B cell (primary cell): Measurements from ENCODE around the gene COL9A3. TPM values are rescaled to one million over a fixed set of nuclear protein-coding genes. Genes with fewer than 3 reads are reported as not detected.

ENCODE experiments used
- ATAC-seq: fragments of 200-7000 bp; cut with Tn5 transposase; one replicate; pipeline ENCODE4 v1.10.0; 2021; ENCODE audit warnings: low read depth, mild to moderate bottlenecking, moderate number of reproducible peaks, moderate library complexity
- CTCF ChIA-PET: fragments of 350-600 bp; sonication (Branson Sonifier 250); formaldehyde crosslinking; loops from one replicate; lab custom pipeline; 2021; ENCODE audit warnings: antibody characterized with exemption, inconsistent platforms; lab: Charles Lee
- POLR2A ChIA-PET: fragments of 350-600 bp; sonication (Branson Sonifier 250); formaldehyde crosslinking; loops from one replicate; lab custom pipeline; 2021; ENCODE audit warnings: antibody characterized with exemption; lab: Charles Lee
- DNase-seq: peaks from one replicate; pipeline ENCODE4 v3.0.0; 2013
- H2AFZ ChIP-seq: 2 replicates; pipeline ENCODE4 v1.6.1; 2012; ENCODE audit warnings: mild to moderate bottlenecking, low read depth, low read length; ENCODE audit not compliant: insufficient read depth, poor library complexity, severe bottlenecking
- H3K27ac ChIP-seq, 2 donors: 1 replicate in 1 of 2; 2 replicates in 1 of 2; pipeline ENCODE4 v1.5.1; 2012 to 2013; ENCODE audit warnings: low read length in 2 of 2, mild to moderate bottlenecking in 2 of 2, moderate library complexity in 1 of 2
- H3K27me3 ChIP-seq, 4 experiments: fragments of 200-600 bp in 1 of 4; sonication (generic) in 1 of 4; replicated peaks in 1 of 4; 1 replicate in 2 of 4; 2 replicates in 2 of 4; pipeline versions ENCODE4 v1.6.1 to v1.7.0; 2013 to 2016; ENCODE audit warnings: low read length in 3 of 4, mild to moderate bottlenecking in 2 of 4, mixed read lengths in 1 of 4, moderate library complexity in 1 of 4; ENCODE audit not compliant: insufficient read depth in 4 of 4, control insufficient read depth in 3 of 4; ENCODE audit errors: control extremely low read depth in 1 of 4
- H3K36me3 ChIP-seq, 2 experiments: replicated peaks in 1 of 2; 1 replicate in 1 of 2; 2 replicates in 1 of 2; pipeline versions ENCODE4 v1.6.1 to v1.7.1; 2013; ENCODE audit warnings: low read length in 1 of 2; ENCODE audit not compliant: insufficient read depth in 2 of 2, control insufficient read depth in 1 of 2; ENCODE audit errors: control extremely low read depth in 1 of 2, extremely low read depth in 1 of 2
- H3K4me1 ChIP-seq, 2 donors: fragments of 200-600 bp in 1 of 2; sonication (generic) in 1 of 2; 1 replicate in 1 of 2; 2 replicates in 1 of 2; pipeline versions ENCODE4 v1.5.1 to v1.6.1; 2013 to 2017; ENCODE audit warnings: low read length in 2 of 2; ENCODE audit not compliant: control insufficient read depth in 2 of 2, insufficient read depth in 2 of 2
- H3K4me2 ChIP-seq: replicated peaks from 2 replicates; pipeline ENCODE3; 2012; ENCODE audit warnings: mild to moderate bottlenecking, low read depth, low read length; ENCODE audit not compliant: poor library complexity, severe bottlenecking
- H3K4me3 ChIP-seq, 5 experiments: fragments of 200-600 bp in 1 of 5; sonication (generic) in 1 of 5; 1 replicate in 3 of 5; 2 replicates in 2 of 5; pipeline versions ENCODE4 v1.5.1 to v1.7.0; 2011 to 2016; ENCODE audit warnings: low read length in 4 of 5, mild to moderate bottlenecking in 4 of 5, low read depth in 2 of 5, control low read depth in 1 of 5, moderate library complexity in 1 of 5; ENCODE audit not compliant: insufficient read depth in 1 of 5; ENCODE audit errors: control extremely low read depth in 1 of 5, extremely low read depth in 1 of 5
- H3K79me2 ChIP-seq: fragments of 200-600 bp; sonication (generic); one replicate; pipeline ENCODE4 v1.6.0; 2016; ENCODE audit warnings: low read length; ENCODE audit not compliant: control insufficient read depth, insufficient read depth
- H3K9ac ChIP-seq: fragments of 200-600 bp; sonication (generic); 2 replicates; pipeline ENCODE4 v1.6.1; 2017; ENCODE audit warnings: mild to moderate bottlenecking, low read length, moderate library complexity
- H3K9me3 ChIP-seq, 3 donors: one replicate each; pipeline versions ENCODE4 v1.6.1 to v1.7.1; 2013; ENCODE audit warnings: low read length in 2 of 3; ENCODE audit not compliant: control insufficient read depth in 2 of 3, insufficient read depth in 1 of 3; ENCODE audit errors: control extremely low read depth in 1 of 3
- H4K20me1 ChIP-seq: 2 replicates; pipeline ENCODE4 v1.6.0; 2012; ENCODE audit warnings: mild to moderate bottlenecking, low read length; ENCODE audit not compliant: insufficient read depth, control insufficient read depth, poor library complexity, severe bottlenecking
- H3K27ac Mint-ChIP-seq: one replicate; pipeline ENCODE4 v1.8.0; 2021; ENCODE audit warnings: mixed read lengths
- H3K27me3 Mint-ChIP-seq: one replicate; pipeline ENCODE4 v1.8.0; 2021; ENCODE audit warnings: mixed read lengths
- H3K4me1 Mint-ChIP-seq: one replicate; pipeline ENCODE4 v1.8.0; 2021; ENCODE audit warnings: mixed read lengths
- H3K4me3 Mint-ChIP-seq: one replicate; pipeline ENCODE4 v1.8.0; 2021; ENCODE audit warnings: mixed read lengths
- H3K9me3 Mint-ChIP-seq: one replicate; pipeline ENCODE4 v1.8.0; 2022; ENCODE audit warnings: mixed read lengths; ENCODE audit not compliant: insufficient read depth
- CTCF ChIP-seq: fragments of 200-600 bp; IDR thresholded peaks from one replicate; pipeline ENCODE4 v1.8.0; 2022; ENCODE audit warnings: antibody characterized with exemption, mild to moderate bottlenecking
- EZH2 ChIP-seq: IDR thresholded peaks from 2 replicates; pipeline ENCODE4 v1.6.1; 2012; ENCODE audit warnings: borderline replicate concordance, low read depth, mild to moderate bottlenecking, moderate library complexity, low read length; ENCODE audit not compliant: insufficient read depth, poor library complexity, severe bottlenecking
- WGBS: methylation state at CpG from one replicate; pipeline ENCODE4 v1.1.5; 2013; ENCODE audit warnings: missing lambda C conversion rate; ENCODE audit not compliant: insufficient coverage; 5-methylcytosine and 5-hydroxymethylcytosine counted together
- intact Hi-C: fragments of 100-400 bp; cut with micrococcal nuclease; formaldehyde crosslinking; loops from one replicate; pipeline ENCODE4 v1.10.0; 2022
- polyA plus RNA-seq: library from polyadenylated mRNA; depleted of rRNA; stranded (reverse); fragments of >200 nt; gene quantifications from 2 replicates; pipeline ENCODE4 v1.2.3, GENCODE V29; 2012
- total RNA-seq, 2 donors: library from RNA; stranded (reverse); fragments of 120-200 nt in 1 of 2; gene quantifications; 1 replicate in 1 of 2; 2 replicates in 1 of 2; pipeline versions ENCODE4 v1.2.3 to v1.2.4, GENCODE V29; 2013 to 2022

COL9A3 gene
- total and polyA plus RNA-seq, 2 donors (not counting 1 experiment from before 2014, with no cell fraction given) = 10.7 to 96.3 TPM

GRCh38 chr20:62839261-62839660 lies 22.4 kb downstream of the COL9A3 start:
- DNase-seq (no peak), ATAC-seq (no peak)
- Histone ChIP-seq H3K27ac (no peak overlapping the region), H3K79me2 (no peaks in the 10 kb centered on the region), H3K4me3 (no peak overlapping the region), H3K4me2 (no peak overlapping the region), H3K27me3 (no peaks in the 10 kb centered on the region), H4K20me1 (no peaks in the 10 kb centered on the region), H3K9me3 (no peaks in the 10 kb centered on the region), H3K4me1 (peaks cover 17 to 24% of the 10 kb centered on the region in 2 donors), H2AFZ (no peak overlapping the region), H3K9ac (no peak overlapping the region), H3K36me3 (peaks cover 0 to 3% of the 10 kb centered on the region in 2 experiments)
- ChIA-PET CTCF (interaction anchor here (1.4 kb wide), 1 partner anchor 16 kb away, joined by 3 read pairs; no protein-coding TSS in a partner anchor), POLR2A (no interaction called here)
- no peaks in the 10 kb centered on the region for H3K9me3 Mint-ChIP-seq
- H3K27ac Mint-ChIP-seq = no peak overlapping the region
- WGBS = 95% methylated on average over 7 of the region's 8 CpGs
- no peak overlapping the region for H3K4me3 Mint-ChIP-seq
- no peaks in the 10 kb centered on the region for H3K27me3 Mint-ChIP-seq
- TF ChIP-seq CTCF (no peak), EZH2 (no peak)
- peaks cover 23% of the 10 kb centered on the region for H3K4me1 Mint-ChIP-seq
- intact Hi-C loops = no loop called here

GRCh38 chr20:62839816-62840215 lies 23.0 kb downstream of the COL9A3 start:
- H3K27me3 ChIP-seq = no peaks in the 10 kb centered on the region
- DNase-seq (no peak), ATAC-seq (no peak)
- H3K4me1 ChIP-seq = peaks cover 17 to 24% of the 10 kb centered on the region in 2 donors
- intact Hi-C loops = no loop called here
- no peak overlapping the region for H3K9ac ChIP-seq
- H4K20me1 ChIP-seq = no peaks in the 10 kb centered on the region
- Mint-ChIP-seq H3K9me3 (no peaks in the 10 kb centered on the region), H3K4me3 (no peak overlapping the region), H3K4me1 (peaks cover 23% of the 10 kb centered on the region), H3K27me3 (no peaks in the 10 kb centered on the region), H3K27ac (peak overlapping the region; percentile 83)
- peaks cover 0 to 3% of the 10 kb centered on the region in 2 experiments for H3K36me3 ChIP-seq
- H3K9me3 ChIP-seq = no peaks in the 10 kb centered on the region
- H2AFZ ChIP-seq = no peak overlapping the region
- no peak overlapping the region for H3K27ac ChIP-seq
- POLR2A ChIA-PET = no interaction called here
- CTCF ChIA-PET = no interaction called here
- no peaks in the 10 kb centered on the region for H3K79me2 ChIP-seq
- 97% methylated on average over 11 of the region's 11 CpGs for WGBS
- H3K4me3 ChIP-seq = no peak overlapping the region
- no peak for TF ChIP-seq CTCF
- no peak for TF ChIP-seq EZH2
- no peak overlapping the region for H3K4me2 ChIP-seq
